ENCODE data around the gene STAT2. TPM values are rescaled to one million over a fixed set of nuclear protein-coding genes. Genes with fewer than 3 reads are reported as not detected.

STAT2 gene
- total and polyA plus RNA-seq, 9 of the 15 experiments (the other 6 are each of a cell fraction or from before 2014, with no cell fraction given): 15.5 to 46.9 (median 40.1) TPM

DNA sequence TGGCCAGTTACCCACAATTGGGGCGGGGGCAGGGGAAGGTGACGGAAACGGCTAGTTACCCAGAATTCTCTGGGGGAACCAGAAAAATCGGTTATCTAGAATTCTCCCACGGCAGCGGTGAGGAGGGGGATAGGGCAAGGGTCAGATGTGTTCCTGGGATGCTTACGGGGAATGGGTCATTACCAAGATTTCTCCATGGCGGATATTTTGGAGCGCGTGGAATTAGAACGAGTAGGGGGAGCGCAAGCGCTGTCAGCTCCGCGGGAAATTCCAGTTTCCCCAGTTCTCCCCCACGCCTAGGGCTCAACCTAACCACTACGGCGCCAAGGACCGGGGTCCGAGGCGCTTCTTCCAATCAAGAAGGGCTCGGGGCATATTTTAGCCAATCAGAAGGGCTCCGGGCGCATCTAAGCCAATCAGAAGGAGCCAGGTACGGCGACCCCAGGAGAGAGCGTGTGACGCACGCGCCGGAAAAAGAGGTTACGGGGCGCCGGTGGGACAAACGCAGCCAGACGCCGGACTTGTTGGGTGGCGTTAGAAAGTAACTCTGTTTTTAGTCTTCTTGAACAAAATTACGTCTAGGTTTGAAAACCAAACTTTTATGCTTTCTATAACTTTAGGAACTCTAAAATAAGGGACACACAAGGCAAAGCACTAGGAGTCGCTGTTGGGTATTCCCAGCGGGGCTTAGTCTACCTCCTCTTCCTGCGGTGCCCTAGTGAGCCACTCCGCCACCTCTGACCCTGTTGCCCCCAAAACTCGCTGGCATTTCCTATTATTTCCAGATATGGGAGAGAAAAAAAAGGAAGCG, 26.0 kb downstream of the STAT2 start, which contains the start of gene PAN2 (continued):
- TF ChIP-seq, protein P1, sequence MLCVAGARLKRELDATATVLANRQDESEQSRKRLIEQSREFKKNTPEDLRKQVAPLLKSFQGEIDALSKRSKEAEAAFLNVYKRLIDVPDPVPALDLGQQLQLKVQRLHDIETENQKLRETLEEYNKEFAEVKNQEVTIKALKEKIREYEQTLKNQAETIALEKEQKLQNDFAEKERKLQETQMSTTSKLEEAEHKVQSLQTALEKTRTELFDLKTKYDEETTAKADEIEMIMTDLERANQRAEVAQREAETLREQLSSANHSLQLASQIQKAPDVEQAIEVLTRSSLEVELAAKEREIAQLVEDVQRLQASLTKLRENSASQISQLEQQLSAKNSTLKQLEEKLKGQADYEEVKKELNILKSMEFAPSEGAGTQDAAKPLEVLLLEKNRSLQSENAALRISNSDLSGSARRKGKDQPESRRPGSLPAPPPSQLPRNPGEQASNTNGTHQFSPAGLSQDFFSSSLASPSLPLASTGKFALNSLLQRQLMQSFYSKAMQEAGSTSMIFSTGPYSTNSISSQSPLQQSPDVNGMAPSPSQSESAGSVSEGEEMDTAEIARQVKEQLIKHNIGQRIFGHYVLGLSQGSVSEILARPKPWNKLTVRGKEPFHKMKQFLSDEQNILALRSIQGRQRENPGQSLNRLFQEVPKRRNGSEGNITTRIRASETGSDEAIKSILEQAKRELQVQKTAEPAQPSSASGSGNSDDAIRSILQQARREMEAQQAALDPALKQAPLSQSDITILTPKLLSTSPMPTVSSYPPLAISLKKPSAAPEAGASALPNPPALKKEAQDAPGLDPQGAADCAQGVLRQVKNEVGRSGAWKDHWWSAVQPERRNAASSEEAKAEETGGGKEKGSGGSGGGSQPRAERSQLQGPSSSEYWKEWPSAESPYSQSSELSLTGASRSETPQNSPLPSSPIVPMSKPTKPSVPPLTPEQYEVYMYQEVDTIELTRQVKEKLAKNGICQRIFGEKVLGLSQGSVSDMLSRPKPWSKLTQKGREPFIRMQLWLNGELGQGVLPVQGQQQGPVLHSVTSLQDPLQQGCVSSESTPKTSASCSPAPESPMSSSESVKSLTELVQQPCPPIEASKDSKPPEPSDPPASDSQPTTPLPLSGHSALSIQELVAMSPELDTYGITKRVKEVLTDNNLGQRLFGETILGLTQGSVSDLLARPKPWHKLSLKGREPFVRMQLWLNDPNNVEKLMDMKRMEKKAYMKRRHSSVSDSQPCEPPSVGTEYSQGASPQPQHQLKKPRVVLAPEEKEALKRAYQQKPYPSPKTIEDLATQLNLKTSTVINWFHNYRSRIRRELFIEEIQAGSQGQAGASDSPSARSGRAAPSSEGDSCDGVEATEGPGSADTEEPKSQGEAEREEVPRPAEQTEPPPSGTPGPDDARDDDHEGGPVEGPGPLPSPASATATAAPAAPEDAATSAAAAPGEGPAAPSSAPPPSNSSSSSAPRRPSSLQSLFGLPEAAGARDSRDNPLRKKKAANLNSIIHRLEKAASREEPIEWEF (CRISPR knock-in tag; IDR thresholded peaks at IDR 0.05): peak; percentile 86
- TF ChIP-seq SMAD3 (CRISPR knock-in tag; conservative IDR thresholded peaks at IDR 0.05) (peak; percentile 75; the same call in 1 of the 2 replicates), PHB2 (IDR thresholded peaks at IDR 0.05; ENCODE audit: low read depth) (0 out of 2 replicates have a peak, but pooled peaks have one; percentile 19), C11orf30 (IDR thresholded peaks at IDR 0.05; ENCODE audit: low read depth) (peak; percentile 80), ZNF764 (CRISPR knock-in tag; IDR thresholded peaks at IDR 0.05; ENCODE audit: low read depth) (peak; percentile 72; the same call in 1 of the 2 replicates), TEAD4 (IDR thresholded peaks at IDR 0.05; ENCODE audit: low read length) (peak; percentile 30; the same call in 1 of the 2 replicates), TEAD4 (CRISPR knock-in tag; IDR thresholded peaks at IDR 0.05; ENCODE audit: borderline replicate concordance) (no peak), TAF7 (tag; IDR thresholded peaks at IDR 0.05) (peak; percentile 46), GABPA (tag; conservative IDR thresholded peaks at IDR 0.05; ENCODE audit: low read depth) (peak; percentile 83), ZNF584 (CRISPR knock-in tag; IDR thresholded peaks at IDR 0.05; ENCODE audit: low read depth) (peak; percentile 68; the same call in 1 of the 2 replicates), ZNF140 (CRISPR knock-in tag; IDR thresholded peaks at IDR 0.05) (no peak), ARNT (IDR thresholded peaks at IDR 0.05) (peak in 1 of 2 experiments; percentile 85; a peak in 3 of 4 replicates), ZNF583 (CRISPR knock-in tag; IDR thresholded peaks at IDR 0.05) (peak; percentile 72; the same call in 1 of the 2 replicates), ZSCAN29 (IDR thresholded peaks at IDR 0.05) (no peak), MYBL2 (IDR thresholded peaks at IDR 0.05; ENCODE audit: low read depth) (peak; percentile 79), MYBL2 (CRISPR knock-in tag; IDR thresholded peaks at IDR 0.05; ENCODE audit: borderline replicate concordance) (no peak), DPF2 (IDR thresholded peaks at IDR 0.05) (peak; percentile 64)
- TF ChIP-seq, protein P2, sequence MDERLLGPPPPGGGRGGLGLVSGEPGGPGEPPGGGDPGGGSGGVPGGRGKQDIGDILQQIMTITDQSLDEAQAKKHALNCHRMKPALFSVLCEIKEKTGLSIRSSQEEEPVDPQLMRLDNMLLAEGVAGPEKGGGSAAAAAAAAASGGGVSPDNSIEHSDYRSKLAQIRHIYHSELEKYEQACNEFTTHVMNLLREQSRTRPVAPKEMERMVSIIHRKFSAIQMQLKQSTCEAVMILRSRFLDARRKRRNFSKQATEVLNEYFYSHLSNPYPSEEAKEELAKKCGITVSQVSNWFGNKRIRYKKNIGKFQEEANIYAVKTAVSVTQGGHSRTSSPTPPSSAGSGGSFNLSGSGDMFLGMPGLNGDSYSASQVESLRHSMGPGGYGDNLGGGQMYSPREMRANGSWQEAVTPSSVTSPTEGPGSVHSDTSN (CRISPR knock-in tag; IDR thresholded peaks at IDR 0.05; ENCODE audit: low read depth): no peak
- TF ChIP-seq, protein P2 (tag; conservative IDR thresholded peaks at IDR 0.05; ENCODE audit: low read depth): 0 out of 2 replicates have a peak, but pooled peaks have one; percentile 6
- TF ChIP-seq, protein P3, sequence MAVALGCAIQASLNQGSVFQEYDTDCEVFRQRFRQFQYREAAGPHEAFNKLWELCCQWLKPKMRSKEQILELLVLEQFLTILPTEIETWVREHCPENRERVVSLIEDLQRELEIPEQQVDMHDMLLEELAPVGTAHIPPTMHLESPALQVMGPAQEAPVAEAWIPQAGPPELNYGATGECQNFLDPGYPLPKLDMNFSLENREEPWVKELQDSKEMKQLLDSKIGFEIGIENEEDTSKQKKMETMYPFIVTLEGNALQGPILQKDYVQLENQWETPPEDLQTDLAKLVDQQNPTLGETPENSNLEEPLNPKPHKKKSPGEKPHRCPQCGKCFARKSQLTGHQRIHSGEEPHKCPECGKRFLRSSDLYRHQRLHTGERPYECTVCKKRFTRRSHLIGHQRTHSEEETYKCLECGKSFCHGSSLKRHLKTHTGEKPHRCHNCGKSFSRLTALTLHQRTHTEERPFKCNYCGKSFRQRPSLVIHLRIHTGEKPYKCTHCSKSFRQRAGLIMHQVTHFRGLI (CRISPR knock-in tag; IDR thresholded peaks at IDR 0.05): 0 out of 2 replicates have a peak, but pooled peaks have one; percentile 26

All from K562 (cell line).